DOHH2 (cell line): ENCODE measurements around the gene PLPP3.

Experiments
- H3F3A ChIP-seq: fragments of 200-600 bp; sonication (generic), shearing (Covaris generic); 2 replicates; pipeline ENCODE4 v1.6.0; 2016; ENCODE audit warnings: antibody characterized with exemption, mild to moderate bottlenecking; ENCODE audit not compliant: control insufficient read depth, insufficient read depth
- H3K27ac ChIP-seq: fragments of 200-600 bp; sonication (generic); 2 replicates; pipeline ENCODE4 v1.5.1; 2014; ENCODE audit warnings: low read depth, mild to moderate bottlenecking, low read length, moderate library complexity
- H3K27me3 ChIP-seq: fragments of 200-600 bp; sonication (generic); 2 replicates; pipeline ENCODE4 v1.6.1; 2014; ENCODE audit warnings: mild to moderate bottlenecking, low read length, mixed read lengths; ENCODE audit not compliant: control insufficient read depth
- H3K36me3 ChIP-seq: fragments of 200-600 bp; sonication (generic); 2 replicates; pipeline ENCODE4 v1.6.1; 2014; ENCODE audit warnings: mild to moderate bottlenecking, low read length, moderate library complexity, mixed read lengths; ENCODE audit not compliant: control insufficient read depth
- H3K4me1 ChIP-seq: fragments of 200-600 bp; sonication (generic); 2 replicates; pipeline ENCODE4 v1.6.1; 2014; ENCODE audit warnings: mild to moderate bottlenecking, low read length, mixed read lengths; ENCODE audit not compliant: control insufficient read depth
- H3K4me2 ChIP-seq: fragments of 200-600 bp; sonication (generic); 2 replicates; pipeline ENCODE4 v1.6.0; 2014; ENCODE audit warnings: mild to moderate bottlenecking, low read length, moderate library complexity
- H3K4me3 ChIP-seq: fragments of 200-600 bp; sonication (generic); 2 replicates; pipeline ENCODE4 v1.5.1; 2014; ENCODE audit warnings: mild to moderate bottlenecking, low read length, mixed read lengths
- H3K79me2 ChIP-seq: fragments of 200-600 bp; sonication (generic); 2 replicates; pipeline ENCODE4 v1.6.1; 2014; ENCODE audit warnings: mild to moderate bottlenecking, low read length, mixed read lengths; ENCODE audit not compliant: control insufficient read depth
- H3K9me2 ChIP-seq: fragments of 200-600 bp; sonication (generic); replicated peaks from 2 replicates; pipeline ENCODE4 v1.6.1; 2014; ENCODE audit warnings: mild to moderate bottlenecking, low read length, mixed read lengths; ENCODE audit not compliant: control insufficient read depth
- H3K9me3 ChIP-seq: fragments of 200-600 bp; sonication (generic); 2 replicates; pipeline ENCODE4 v1.6.1; 2014; ENCODE audit warnings: antibody characterized with exemption, low read length, mixed read lengths; ENCODE audit not compliant: control insufficient read depth, insufficient read depth
- H4K20me1 ChIP-seq: fragments of 200-600 bp; sonication (generic); 2 replicates; pipeline ENCODE4 v1.6.0; 2014; ENCODE audit warnings: low read depth, mild to moderate bottlenecking, antibody characterized with exemption, low read length, moderate library complexity; ENCODE audit not compliant: control insufficient read depth, insufficient read depth
- CTCF ChIP-seq: fragments of 200-600 bp; sonication (generic); IDR thresholded peaks from one replicate; pipeline ENCODE4 v1.5.1; 2014; ENCODE audit warnings: antibody characterized with exemption, mild to moderate bottlenecking, low read depth, low read length; ENCODE audit not compliant: poor library complexity, severe bottlenecking
- EZH2phosphoT487 ChIP-seq: fragments of 200-600 bp; sonication (generic); IDR thresholded peaks from 2 replicates; pipeline ENCODE4 v1.6.1; 2017; ENCODE audit warnings: borderline replicate concordance, mild to moderate bottlenecking, antibody characterized with exemption, low read length, moderate library complexity, mixed read lengths

PLPP3 gene

GRCh38 chr1:56516539-56517252 lies 62.7 kb downstream of the PLPP3 start:
- H3K36me3 ChIP-seq, result no peaks in the 10 kb centered on the region

GRCh38 chr1:56515898-56516538 lies 63.3 kb downstream of the PLPP3 start:
- peak overlapping the region; percentile 42 for H3K27ac ChIP-seq
- peak overlapping the region; percentile 46 for H3K4me3 ChIP-seq
- no peaks in the 10 kb centered on the region for H4K20me1 ChIP-seq
- H3K36me3 ChIP-seq, result no peaks in the 10 kb centered on the region
- H3F3A ChIP-seq, result no peaks in the 10 kb centered on the region; the same call in 1 of the 2 replicates
- H3K9me3 ChIP-seq, result no peaks in the 10 kb centered on the region
- H3K4me2 ChIP-seq, result peak overlapping the region; percentile 65
- TF ChIP-seq EZH2phosphoT487, result no peak
- no peaks in the 10 kb centered on the region for H3K27me3 ChIP-seq
- H3K79me2 ChIP-seq, result no peaks in the 10 kb centered on the region
- H3K9me2 ChIP-seq, result no peaks in the 10 kb centered on the region
- H3K4me1 ChIP-seq, result peaks cover 34% of the 10 kb centered on the region

More at GRCh38 chr1:56516539-56517252, 62.7 kb downstream of the PLPP3 start:
- Histone ChIP-seq H3K4me1 (peaks cover 41% of the 10 kb centered on the region), H3K79me2 (no peaks in the 10 kb centered on the region), H3K9me2 (no peaks in the 10 kb centered on the region), H3F3A (no peaks in the 10 kb centered on the region; the same call in 1 of the 2 replicates), H4K20me1 (no peaks in the 10 kb centered on the region), H3K4me3 (peak overlapping the region; percentile 46), H3K9me3 (no peaks in the 10 kb centered on the region), H3K27ac (peak overlapping the region; percentile 42), H3K4me2 (peak overlapping the region; percentile 65), H3K27me3 (no peaks in the 10 kb centered on the region)
- TF ChIP-seq CTCF, result no peak
- no peak for TF ChIP-seq EZH2phosphoT487

GRCh38 chr1:56512724-56513494 lies 66.5 kb downstream of the PLPP3 start:
- TF ChIP-seq EZH2phosphoT487 (no peak), CTCF (no peak)
- no peak overlapping the region for H3K4me3 ChIP-seq
- H3F3A ChIP-seq, result no peaks in the 10 kb centered on the region
- H3K79me2 ChIP-seq, result no peaks in the 10 kb centered on the region
- H3K4me1 ChIP-seq, result peaks cover 20% of the 10 kb centered on the region
- H3K4me2 ChIP-seq, result no peak overlapping the region
- no peak overlapping the region for H3K27ac ChIP-seq
- no peaks in the 10 kb centered on the region for H3K36me3 ChIP-seq
- no peaks in the 10 kb centered on the region for H3K9me3 ChIP-seq
- H3K9me2 ChIP-seq, result no peaks in the 10 kb centered on the region
- no peaks in the 10 kb centered on the region for H3K27me3 ChIP-seq
- no peaks in the 10 kb centered on the region for H4K20me1 ChIP-seq
